Neuron (in vitro differentiated cells): ENCODE results near the gene PKM.
"Not testable (repeated sequence)": the region's sequence is repeated elsewhere in the genome, so short reads cannot be mapped to it uniquely, and the experiment has no call there.

ENCODE experiments used
- H2AFZ ChIP-seq: one replicate; pipeline ENCODE4 v1.6.1; 2013; ENCODE audit warnings: low read depth, mild to moderate bottlenecking, inconsistent platforms, low read length, moderate library complexity
- H3K27me3 ChIP-seq: one replicate; pipeline ENCODE4 v1.6.1; 2013; ENCODE audit warnings: low read length; ENCODE audit not compliant: insufficient read depth
- H3K36me3 ChIP-seq: one replicate; pipeline ENCODE4 v1.6.1; 2013; ENCODE audit warnings: low read length; ENCODE audit not compliant: insufficient read depth
- H3K4me1 ChIP-seq: one replicate; pipeline ENCODE4 v1.6.1; 2013; ENCODE audit warnings: low read length; ENCODE audit not compliant: insufficient read depth
- H3K4me3 ChIP-seq: 2 replicates; pipeline ENCODE4 v1.5.1; 2013; ENCODE audit warnings: mild to moderate bottlenecking, low read length, moderate library complexity
- H3K9me3 ChIP-seq: one replicate; pipeline ENCODE4 v1.6.1; 2013; ENCODE audit warnings: low read length

Gene PKM

DNA sequence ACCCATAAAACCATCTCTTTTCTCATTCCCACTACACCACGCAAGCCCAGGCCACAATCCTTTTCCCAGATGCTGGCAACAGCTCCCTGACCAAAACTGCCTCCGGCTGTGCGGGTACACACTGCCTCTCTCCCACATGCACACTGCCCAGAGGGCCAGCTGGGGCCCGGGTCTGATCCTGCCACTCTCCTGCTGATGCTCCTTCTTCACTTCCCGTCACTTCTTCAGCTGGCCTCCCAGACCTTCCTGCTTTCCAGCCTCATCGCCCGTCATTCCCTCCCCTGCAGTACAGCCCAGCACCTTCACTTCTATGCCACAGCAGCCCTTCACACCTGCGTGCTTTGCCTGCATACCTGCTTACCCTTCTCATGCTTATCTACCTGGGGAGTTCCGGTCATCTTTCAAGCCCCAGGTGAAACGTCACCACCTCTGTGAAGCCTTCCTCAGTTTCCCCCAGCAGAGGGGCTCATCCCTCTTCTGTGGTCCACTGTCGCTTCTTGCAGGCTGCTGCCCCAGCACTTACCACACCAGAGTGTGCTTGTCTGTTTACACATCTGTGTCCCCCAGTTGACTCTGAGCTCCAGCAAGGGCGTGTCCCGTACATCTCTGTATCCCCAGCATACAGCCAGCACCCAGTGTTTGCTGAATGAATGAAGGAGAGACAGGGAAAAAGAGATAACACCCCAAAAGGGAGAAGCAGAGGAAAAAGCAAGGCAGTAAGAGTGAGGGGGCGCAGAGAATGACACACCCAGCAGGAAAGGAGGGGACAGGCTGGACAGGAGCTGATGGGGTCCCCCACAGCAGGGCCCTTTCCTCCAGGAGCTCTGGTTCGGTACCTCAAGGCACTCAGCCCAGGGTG is 55.6 kb downstream of the PKM start:
- H3K27me3 ChIP-seq: peaks cover 18% of the 10 kb centered on the region
- H3K36me3 ChIP-seq: no peaks in the 10 kb centered on the region
- no peaks in the 10 kb centered on the region for H3K9me3 ChIP-seq
- no peak overlapping the region for H2AFZ ChIP-seq
- H3K4me1 ChIP-seq: peaks cover 15% of the 10 kb centered on the region
- no peak overlapping the region for H3K4me3 ChIP-seq

DNA sequence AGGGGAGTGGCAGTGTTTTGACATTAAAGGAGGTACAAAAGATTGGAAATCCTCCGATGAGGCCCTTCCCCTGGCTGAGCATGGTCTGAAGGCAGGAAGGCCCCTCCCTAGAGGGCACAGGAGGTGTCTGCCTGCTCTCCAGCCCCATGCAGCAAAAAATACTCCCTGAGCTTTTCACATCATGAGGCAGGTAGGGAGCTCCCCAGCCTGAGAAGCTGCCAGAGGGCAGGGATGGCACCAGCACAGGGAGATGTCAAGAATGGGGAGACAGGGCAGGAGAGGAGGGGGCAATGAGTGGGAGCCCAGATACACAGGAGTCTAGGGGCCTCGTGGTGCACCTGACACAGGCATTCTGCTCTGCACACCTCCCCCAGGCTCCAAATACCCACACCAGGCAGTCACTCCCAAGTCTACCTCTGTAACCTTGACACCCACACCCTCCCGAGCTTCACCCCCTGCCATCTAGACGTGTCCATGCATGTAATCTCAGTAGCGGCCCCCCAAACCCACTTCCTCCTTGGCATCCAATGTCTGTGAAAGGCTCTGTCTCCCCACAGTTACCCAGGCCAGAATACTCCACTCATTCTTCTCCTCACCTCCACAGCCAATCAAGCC is 56.3 kb downstream of the PKM start:
- Histone ChIP-seq H3K9me3 (no peaks in the 10 kb centered on the region), H3K27me3 (peaks cover 18% of the 10 kb centered on the region), H3K4me1 (peaks cover 7% of the 10 kb centered on the region), H3K4me3 (no peak overlapping the region), H3K36me3 (no peaks in the 10 kb centered on the region), H2AFZ (no peak overlapping the region)

DNA sequence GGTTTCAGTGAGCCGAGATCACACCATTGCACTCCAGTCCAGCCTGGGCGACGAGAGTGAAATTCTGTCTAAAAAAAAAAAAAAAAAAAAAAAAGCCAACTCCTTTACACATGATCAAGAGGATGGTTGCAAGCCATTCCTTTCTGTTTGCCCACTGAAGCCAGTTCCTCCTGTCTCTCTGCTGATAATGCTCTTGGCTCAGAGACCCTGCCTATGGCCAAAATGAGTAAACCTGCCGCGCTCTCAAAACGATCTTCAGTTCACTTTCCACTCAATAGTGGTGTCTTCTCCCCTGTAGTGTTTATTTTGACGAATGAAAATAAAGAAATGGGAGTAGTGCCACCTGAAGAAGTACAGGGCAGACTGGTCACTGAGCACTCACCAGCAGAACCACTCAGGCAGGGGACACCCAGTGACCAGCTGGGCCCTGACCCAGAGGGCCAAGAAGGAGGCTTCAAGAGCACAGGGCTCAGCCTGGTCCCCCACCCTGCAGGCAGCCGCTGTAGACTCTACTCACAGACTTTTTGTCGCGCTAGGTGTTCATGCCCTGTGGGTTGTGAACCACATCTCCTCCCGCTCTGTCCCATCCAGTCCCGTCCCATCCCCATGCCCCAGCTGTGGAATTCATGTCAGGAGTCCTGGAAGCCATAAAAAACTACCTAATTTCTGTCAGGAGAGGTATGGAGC is 57.0 kb downstream of the PKM start:
- peaks cover 18% of the 10 kb centered on the region for H3K27me3 ChIP-seq
- H3K4me3 ChIP-seq: no peak overlapping the region
- H3K36me3 ChIP-seq: no peaks in the 10 kb centered on the region
- no peak overlapping the region for H2AFZ ChIP-seq
- H3K9me3 ChIP-seq: no peaks in the 10 kb centered on the region
- H3K4me1 ChIP-seq: peaks cover 2% of the 10 kb centered on the region

DNA sequence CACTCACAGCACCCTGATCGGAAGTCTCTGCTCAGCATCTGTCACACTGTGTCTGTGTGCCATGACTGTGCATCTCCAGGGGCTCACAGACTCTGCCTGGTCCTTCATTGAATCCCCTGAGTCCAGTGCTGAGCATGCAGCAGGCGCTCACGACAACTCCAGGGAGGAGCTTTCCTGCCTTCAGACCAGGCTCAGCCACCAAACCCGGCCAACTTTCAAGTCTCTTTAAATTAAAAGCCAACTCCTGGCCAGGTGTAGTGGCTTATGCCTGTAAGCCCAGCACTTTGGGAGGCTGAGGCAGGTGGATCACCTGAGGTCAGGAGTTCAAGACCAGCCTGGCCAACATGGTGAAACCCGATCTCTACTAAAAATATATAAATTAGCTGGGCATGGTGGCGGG is 57.6 kb downstream of the PKM start:
- H3K36me3 ChIP-seq: no peaks in the 10 kb centered on the region
- H3K4me3 ChIP-seq: no peak overlapping the region
- H3K4me1 ChIP-seq: no peaks in the 10 kb centered on the region
- H2AFZ ChIP-seq: no peak overlapping the region
- H3K27me3 ChIP-seq: peaks cover 18% of the 10 kb centered on the region
- no peaks in the 10 kb centered on the region for H3K9me3 ChIP-seq

DNA sequence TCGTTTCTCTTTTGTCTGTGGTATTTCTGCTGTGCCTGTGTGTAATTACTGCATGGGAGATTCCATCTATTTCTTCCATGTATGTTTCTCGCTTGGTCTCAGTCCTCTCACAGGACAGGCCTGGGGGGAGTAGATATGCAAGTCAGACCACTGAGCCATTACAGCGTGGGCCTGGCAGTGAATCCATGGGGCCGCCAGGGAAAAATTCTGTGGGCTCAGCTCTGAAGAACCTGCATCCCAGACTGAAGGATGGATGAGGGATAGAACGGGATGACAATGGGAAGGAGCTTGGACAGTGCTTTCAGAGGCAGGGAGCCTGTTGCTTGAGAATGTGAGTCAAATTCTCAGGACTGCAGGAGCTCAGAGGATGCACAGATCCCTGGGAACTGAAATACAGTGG is 58.2 kb downstream of the PKM start:
- no peaks in the 10 kb centered on the region for H3K36me3 ChIP-seq
- no peak overlapping the region for H2AFZ ChIP-seq
- H3K27me3 ChIP-seq: peaks cover 22% of the 10 kb centered on the region
- no peaks in the 10 kb centered on the region for H3K4me1 ChIP-seq
- H3K9me3 ChIP-seq: no peaks in the 10 kb centered on the region
- H3K4me3 ChIP-seq: no peak overlapping the region

DNA sequence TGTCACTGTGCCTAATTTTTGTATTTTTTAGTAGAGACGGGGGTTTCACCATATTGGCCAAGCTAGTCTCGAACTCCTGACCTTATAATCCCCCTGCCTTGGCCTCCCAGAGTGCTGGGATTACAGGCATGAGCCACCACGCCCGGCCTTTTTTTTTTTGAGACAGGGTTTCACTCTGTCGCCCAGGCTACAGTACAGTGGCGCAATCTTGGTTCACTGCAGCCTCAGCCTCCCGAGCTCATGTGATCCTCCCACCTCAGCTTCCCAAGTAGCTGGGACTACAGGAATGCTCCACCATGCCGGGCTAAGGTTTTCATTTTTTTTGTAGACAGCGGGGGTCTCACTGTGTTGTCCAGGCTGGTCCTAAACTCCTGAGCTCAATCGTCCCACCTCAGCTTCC is 59.0 kb downstream of the PKM start:
- not testable (repeated sequence) for H3K9me3 ChIP-seq, H3K36me3 ChIP-seq, H2AFZ ChIP-seq, H3K4me1 ChIP-seq, H3K4me3 ChIP-seq
- H3K27me3 ChIP-seq: peaks cover 22% of the 10 kb centered on the region

DNA sequence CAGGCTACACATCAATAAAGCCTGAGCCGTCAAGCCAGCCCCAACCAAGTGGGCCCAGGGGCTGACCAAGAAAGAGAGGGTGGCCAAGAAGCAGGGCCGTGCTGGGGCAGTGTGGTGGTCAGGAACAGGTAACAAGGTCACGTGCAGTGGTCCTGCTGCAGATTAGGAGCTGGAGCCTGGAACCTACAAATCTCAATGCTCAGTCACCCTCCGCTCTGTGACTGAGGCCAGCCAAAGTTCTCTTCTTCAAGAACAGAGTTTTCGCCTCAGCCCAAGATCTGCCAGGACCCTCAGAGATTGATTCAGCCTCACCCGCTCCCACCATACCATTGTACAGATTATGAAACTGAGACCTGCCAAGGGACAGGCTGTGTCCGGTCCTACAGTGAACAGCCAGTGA is 60.3 kb downstream of the PKM start:
- no peaks in the 10 kb centered on the region for H3K9me3 ChIP-seq

DNA sequence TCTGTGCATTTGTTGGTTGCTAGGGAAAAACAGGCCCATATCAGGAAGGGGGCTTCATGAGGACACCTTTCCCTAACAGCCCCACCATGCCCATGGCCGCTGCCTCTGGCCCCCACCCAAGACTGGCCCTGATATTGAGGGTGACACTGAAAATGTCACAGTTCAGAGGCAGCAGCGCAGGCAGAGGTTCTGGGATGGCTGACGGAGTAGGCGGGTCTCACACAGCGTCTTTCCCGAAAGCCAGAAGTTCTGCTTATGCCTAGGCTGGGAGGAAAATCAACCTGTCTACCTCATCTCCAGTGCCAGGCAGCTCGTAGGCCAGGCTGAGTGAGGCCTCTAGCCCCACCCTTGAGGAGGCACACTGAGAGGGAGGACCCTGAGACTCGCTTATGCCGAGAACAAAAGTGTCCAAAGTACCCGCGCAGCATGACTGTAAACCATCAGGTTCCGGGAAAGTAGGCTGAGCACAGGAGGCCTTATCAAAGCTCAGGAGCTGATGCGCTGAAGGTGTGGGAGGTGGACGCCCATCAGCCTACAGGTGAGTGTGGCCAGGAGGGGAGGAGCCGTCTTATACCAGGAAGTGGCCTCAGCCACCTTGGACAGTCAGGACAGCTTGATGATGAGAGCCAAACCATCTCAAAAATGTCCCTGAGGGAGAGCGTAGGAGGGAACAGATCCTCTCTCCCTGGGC is 60.9 kb downstream of the PKM start:
- Histone ChIP-seq H3K4me1 (no peaks in the 10 kb centered on the region), H3K9me3 (no peaks in the 10 kb centered on the region), H3K27me3 (peaks cover 18% of the 10 kb centered on the region), H3K4me3 (no peak overlapping the region), H3K36me3 (no peaks in the 10 kb centered on the region), H2AFZ (no peak overlapping the region)

More for the DNA sequence above, 60.3 kb downstream of the PKM start:
- Histone ChIP-seq H3K27me3 (peaks cover 20% of the 10 kb centered on the region), H3K36me3 (no peaks in the 10 kb centered on the region), H2AFZ (no peak overlapping the region), H3K4me1 (no peaks in the 10 kb centered on the region), H3K4me3 (no peak overlapping the region)

DNA sequence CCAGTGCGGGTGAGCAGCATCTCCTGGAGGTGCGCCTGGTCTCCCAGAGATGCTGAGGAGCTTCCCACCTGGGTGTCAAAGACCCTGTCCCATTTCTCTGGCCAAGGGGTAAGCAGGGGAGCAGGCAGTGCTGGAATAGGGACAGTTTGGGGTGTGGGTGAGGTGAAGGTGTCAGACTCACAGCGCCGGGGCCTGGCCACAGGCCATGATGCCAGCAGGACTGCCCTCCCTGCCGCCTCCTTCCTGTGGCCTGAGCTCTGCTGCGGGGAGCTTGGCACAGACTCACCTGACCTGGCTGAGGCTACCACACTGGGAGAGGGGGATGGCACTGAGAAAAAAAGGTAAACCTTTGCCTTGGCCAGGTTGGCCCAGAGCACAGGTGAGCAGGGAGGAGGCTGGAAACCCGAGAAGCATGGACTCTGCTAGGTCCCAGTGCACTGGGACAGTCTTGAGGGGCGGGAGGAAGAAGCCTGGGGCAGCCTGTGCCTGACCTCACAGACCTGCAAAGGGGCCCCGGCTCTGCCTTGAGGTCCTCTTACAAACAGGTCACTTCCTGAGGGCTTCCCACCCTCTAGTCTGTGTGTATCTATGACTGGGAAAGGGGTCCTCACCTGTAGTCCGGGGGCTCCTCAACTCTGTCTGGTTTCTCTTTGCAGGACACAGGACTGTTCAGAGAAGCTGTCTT is 61.6 kb downstream of the PKM start:
- Histone ChIP-seq H3K9me3 (no peaks in the 10 kb centered on the region), H3K4me3 (no peak overlapping the region), H3K4me1 (no peaks in the 10 kb centered on the region), H3K36me3 (no peaks in the 10 kb centered on the region), H2AFZ (no peak overlapping the region), H3K27me3 (peaks cover 12% of the 10 kb centered on the region)

DNA sequence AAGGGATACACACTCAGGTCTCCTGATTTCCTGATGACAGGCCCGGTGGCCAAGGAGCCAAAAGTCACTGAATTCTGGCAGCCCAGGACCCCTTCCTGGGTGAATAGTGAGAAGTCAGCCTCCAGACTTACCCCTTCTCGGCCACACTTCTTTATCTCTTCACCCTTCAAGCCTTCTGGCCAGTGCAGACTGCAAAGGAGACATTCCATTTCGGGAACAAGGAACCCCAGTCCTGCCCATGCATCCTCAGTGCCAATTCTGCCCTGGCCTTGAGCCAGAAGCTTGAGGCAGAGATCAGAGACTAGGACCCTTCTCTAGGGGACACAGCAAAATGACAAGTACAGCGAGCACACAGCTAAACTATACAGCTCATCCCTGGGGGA is 62.2 kb downstream of the PKM start:
- no peak overlapping the region for H3K4me3 ChIP-seq
- no peaks in the 10 kb centered on the region for H3K36me3 ChIP-seq
- peaks cover 6% of the 10 kb centered on the region for H3K27me3 ChIP-seq
- no peak overlapping the region for H2AFZ ChIP-seq
- peaks cover 3% of the 10 kb centered on the region for H3K4me1 ChIP-seq
- H3K9me3 ChIP-seq: no peaks in the 10 kb centered on the region

DNA sequence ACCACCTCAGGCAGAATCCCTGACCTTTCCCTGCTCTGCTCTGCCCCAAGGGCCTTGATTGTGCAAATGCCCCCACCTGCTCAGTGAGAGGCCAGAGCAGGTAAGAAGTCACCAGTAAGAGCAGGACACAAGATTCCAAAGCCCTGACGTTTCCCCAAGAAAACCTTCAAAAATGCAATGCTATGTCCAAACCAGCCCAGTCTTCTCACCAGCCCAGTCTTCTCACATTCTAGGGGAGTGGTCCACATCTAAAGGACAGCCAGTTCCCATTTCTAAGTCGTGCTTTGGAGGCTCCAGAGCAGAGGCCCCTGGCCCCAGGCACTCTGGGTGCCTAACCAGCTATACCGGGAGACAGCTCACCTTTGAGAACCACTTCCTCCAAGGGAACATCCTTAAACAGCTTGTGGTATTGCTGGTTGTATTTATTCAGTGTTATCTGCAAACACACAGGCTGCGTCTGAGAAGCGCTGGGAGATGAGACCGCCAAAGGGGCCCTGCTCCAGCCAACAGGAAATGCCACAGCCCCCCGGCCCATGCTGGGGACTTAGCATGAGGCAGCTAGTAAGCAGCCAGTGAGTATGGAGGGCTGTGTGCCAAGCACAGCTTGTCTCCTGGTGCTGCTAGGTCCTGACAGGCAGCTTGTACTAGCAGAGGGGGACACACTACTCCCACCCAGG is 62.7 kb downstream of the PKM start:
- no peak overlapping the region for H2AFZ ChIP-seq
- H3K27me3 ChIP-seq: peaks cover 6% of the 10 kb centered on the region
- no peaks in the 10 kb centered on the region for H3K36me3 ChIP-seq
- no peaks in the 10 kb centered on the region for H3K9me3 ChIP-seq
- no peak overlapping the region for H3K4me3 ChIP-seq
- H3K4me1 ChIP-seq: peaks cover 4% of the 10 kb centered on the region

DNA sequence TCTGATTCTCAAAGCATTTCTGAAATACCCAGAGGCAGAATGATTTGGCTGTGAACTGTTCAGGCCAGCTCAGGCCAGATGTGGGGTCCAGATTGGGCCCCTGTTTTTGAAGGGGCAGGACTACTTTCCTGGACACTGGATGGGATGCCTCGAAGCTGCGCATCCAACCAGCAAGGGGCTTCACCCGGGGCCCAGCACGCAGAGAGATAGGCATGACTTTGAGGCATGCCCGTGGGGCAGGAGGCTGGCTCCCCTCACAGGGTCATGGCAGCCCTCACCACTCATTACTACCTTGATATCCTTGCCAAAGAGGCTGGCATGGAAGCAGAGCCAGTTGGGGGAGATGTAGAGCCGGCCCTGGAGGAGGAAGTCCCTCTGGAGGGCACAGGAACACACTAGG is 63.5 kb downstream of the PKM start:
- H3K9me3 ChIP-seq: no peaks in the 10 kb centered on the region
- no peaks in the 10 kb centered on the region for H3K36me3 ChIP-seq
- peaks cover 4% of the 10 kb centered on the region for H3K4me1 ChIP-seq
- H3K4me3 ChIP-seq: no peak overlapping the region
- H2AFZ ChIP-seq: no peak overlapping the region
- peaks cover 6% of the 10 kb centered on the region for H3K27me3 ChIP-seq
